ENCODE results near the gene CD22. TPM values are rescaled to one million over a fixed set of nuclear protein-coding genes. Genes with fewer than 3 reads are reported as not detected.

CD22 gene
- total and polyA plus RNA-seq, 2 donors (not counting 1 experiment from before 2014, with no cell fraction given), result 692 to 1,437 TPM

DNA sequence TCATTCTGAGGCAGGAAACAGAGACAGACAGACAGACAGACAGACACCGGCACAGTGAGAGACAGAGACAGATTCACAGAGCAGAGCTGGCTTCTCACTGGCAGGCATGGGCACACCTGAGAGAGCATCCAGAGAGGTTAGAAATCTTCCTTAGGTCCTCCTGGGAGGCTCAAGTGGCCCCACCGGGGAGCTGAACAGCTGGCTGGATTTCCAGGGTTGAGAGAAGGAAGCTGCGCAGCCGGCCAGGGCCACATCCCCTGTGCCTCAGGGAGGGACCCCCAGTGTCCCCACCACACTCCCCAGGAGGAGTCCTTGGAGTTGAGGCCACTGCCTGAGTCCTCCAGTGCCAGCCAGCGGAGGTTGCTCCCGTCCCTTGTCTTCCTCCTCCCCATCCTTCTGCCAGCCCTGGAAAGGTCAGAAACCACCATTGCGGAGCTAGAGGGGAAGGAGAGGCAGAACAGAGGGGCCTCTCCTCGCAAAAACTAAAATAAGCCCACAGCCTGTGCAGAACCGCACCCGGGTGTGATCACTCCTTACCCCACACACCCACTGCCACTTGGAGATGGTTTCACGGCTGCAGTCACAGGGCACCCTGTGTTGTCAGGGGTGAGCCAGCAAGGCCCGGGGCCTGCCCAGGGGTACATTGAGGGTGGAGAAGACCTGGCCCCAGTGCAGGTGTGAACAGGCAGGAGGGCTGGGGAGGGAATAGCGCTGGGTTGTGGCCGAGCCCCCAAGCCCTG lies 33.4 kb downstream of the CD22 start:
- peaks cover 0 to 13% (median 0%) of the 10 kb centered on the region in 4 experiments for H3K27me3 ChIP-seq (replicated peaks in 1 of 4; ENCODE audit: control extremely low read depth in 1 of 4, control insufficient read depth in 3 of 4, insufficient read depth in 4 of 4, low read length in 3 of 4)
- DNase-seq, result no peak
- no peaks in the 10 kb centered on the region for H3K36me3 ChIP-seq (replicated peaks in 1 of 2; ENCODE audit: control extremely low read depth in 1 of 2, control insufficient read depth in 1 of 2, extremely low read depth in 1 of 2, insufficient read depth in 2 of 2, low read length in 1 of 2)
- H3K79me2 ChIP-seq (ENCODE audit: control insufficient read depth, insufficient read depth, low read length), result no peaks in the 10 kb centered on the region
- H4K20me1 ChIP-seq (ENCODE audit: control insufficient read depth, insufficient read depth, low read length, poor library complexity, severe bottlenecking), result no peaks in the 10 kb centered on the region
- TF ChIP-seq CTCF (IDR thresholded peaks at IDR 0.05) (no peak), EZH2 (IDR thresholded peaks at IDR 0.05; ENCODE audit: borderline replicate concordance, insufficient read depth, low read depth, low read length, poor library complexity, severe bottlenecking) (no peak)
- no peak for ATAC-seq (ENCODE audit: low read depth)
- no peak overlapping the region for H3K9ac ChIP-seq (ENCODE audit: low read length)
- peaks cover 13% of the 10 kb centered on the region for H3K27me3 Mint-ChIP-seq
- H3K4me3 ChIP-seq (ENCODE audit: control extremely low read depth in 1 of 5, extremely low read depth in 1 of 5, insufficient read depth in 1 of 5, low read depth in 2 of 5, low read length in 4 of 5), result no peak overlapping the region
- H3K9me3 ChIP-seq (ENCODE audit: control extremely low read depth in 1 of 3, control insufficient read depth in 2 of 3, insufficient read depth in 1 of 3, low read length in 2 of 3), result no peaks in the 10 kb centered on the region
- H3K9me3 Mint-ChIP-seq (ENCODE audit: insufficient read depth), result no peaks in the 10 kb centered on the region
- H3K4me2 ChIP-seq (replicated peaks; ENCODE audit: low read depth, low read length, poor library complexity, severe bottlenecking), result no peak overlapping the region
- no peak overlapping the region for H3K27ac ChIP-seq (ENCODE audit: low read length in 2 of 2)
- no peak overlapping the region for H3K27ac Mint-ChIP-seq
- CTCF ChIA-PET, result no interaction called here
- POLR2A ChIA-PET, result no interaction called here
- H3K4me1 ChIP-seq (ENCODE audit: control insufficient read depth in 2 of 2, insufficient read depth in 2 of 2, low read length in 2 of 2), result no peaks in the 10 kb centered on the region
- 95% methylated on average over 4 of the region's 14 CpGs for WGBS (ENCODE audit: insufficient coverage)
- H2AFZ ChIP-seq (ENCODE audit: insufficient read depth, low read depth, low read length, poor library complexity, severe bottlenecking), result no peak overlapping the region
- peaks cover 2% of the 10 kb centered on the region for H3K4me1 Mint-ChIP-seq
- no peak overlapping the region for H3K4me3 Mint-ChIP-seq
- intact Hi-C loops (cut with micrococcal nuclease), result no loop called here

GRCh38 chr19:35363001-35363590 lies 34.1 kb downstream of the CD22 start:
- no peak overlapping the region for H3K4me2 ChIP-seq (replicated peaks; ENCODE audit: low read depth, low read length, poor library complexity, severe bottlenecking)
- H3K9me3 Mint-ChIP-seq (ENCODE audit: insufficient read depth), result no peaks in the 10 kb centered on the region
- H3K4me1 Mint-ChIP-seq, result peaks cover 1% of the 10 kb centered on the region
- intact Hi-C loops (cut with micrococcal nuclease), result no loop called here
- TF ChIP-seq CTCF (IDR thresholded peaks at IDR 0.05) (no peak), EZH2 (IDR thresholded peaks at IDR 0.05; ENCODE audit: borderline replicate concordance, insufficient read depth, low read depth, low read length, poor library complexity, severe bottlenecking) (no peak)
- peaks cover 0 to 10% (median 0%) of the 10 kb centered on the region in 4 experiments for H3K27me3 ChIP-seq (replicated peaks in 1 of 4; ENCODE audit: control extremely low read depth in 1 of 4, control insufficient read depth in 3 of 4, insufficient read depth in 4 of 4, low read length in 3 of 4)
- POLR2A ChIA-PET, result no interaction called here
- H3K27ac ChIP-seq (ENCODE audit: low read length in 2 of 2), result no peak overlapping the region
- H3K4me3 ChIP-seq (ENCODE audit: control extremely low read depth in 1 of 5, extremely low read depth in 1 of 5, insufficient read depth in 1 of 5, low read depth in 2 of 5, low read length in 4 of 5), result no peak overlapping the region
- no peaks in the 10 kb centered on the region for H3K79me2 ChIP-seq (ENCODE audit: control insufficient read depth, insufficient read depth, low read length)
- H2AFZ ChIP-seq (ENCODE audit: insufficient read depth, low read depth, low read length, poor library complexity, severe bottlenecking), result no peak overlapping the region
- WGBS (ENCODE audit: insufficient coverage), result 90% methylated on average over 10 of the region's 11 CpGs
- no peaks in the 10 kb centered on the region for H3K36me3 ChIP-seq (replicated peaks in 1 of 2; ENCODE audit: control extremely low read depth in 1 of 2, control insufficient read depth in 1 of 2, extremely low read depth in 1 of 2, insufficient read depth in 2 of 2, low read length in 1 of 2)
- no peaks in the 10 kb centered on the region for H4K20me1 ChIP-seq (ENCODE audit: control insufficient read depth, insufficient read depth, low read length, poor library complexity, severe bottlenecking)
- DNase-seq (no peak), ATAC-seq (ENCODE audit: low read depth) (no peak)
- no peak overlapping the region for H3K4me3 Mint-ChIP-seq
- CTCF ChIA-PET, result no interaction called here
- peaks cover 6% of the 10 kb centered on the region for H3K27me3 Mint-ChIP-seq
- no peaks in the 10 kb centered on the region for H3K4me1 ChIP-seq (ENCODE audit: control insufficient read depth in 2 of 2, insufficient read depth in 2 of 2, low read length in 2 of 2)
- H3K27ac Mint-ChIP-seq, result no peak overlapping the region
- H3K9me3 ChIP-seq (ENCODE audit: control extremely low read depth in 1 of 3, control insufficient read depth in 2 of 3, insufficient read depth in 1 of 3, low read length in 2 of 3), result no peaks in the 10 kb centered on the region
- H3K9ac ChIP-seq (ENCODE audit: low read length), result no peak overlapping the region
